COLO668 (cell line): Measurements from ENCODE around the gene ROCK2.
"Not testable (repeated sequence)": the region's sequence is repeated elsewhere in the genome, so short reads cannot be mapped to it uniquely, and the experiment has no call there.

Experiments used
- DNase-seq: peaks from one replicate; lab custom pipeline; 2025; ENCODE audit not compliant: unreplicated experiment; lab: John Stamatoyannopoulos, UW

Gene ROCK2

DNA sequence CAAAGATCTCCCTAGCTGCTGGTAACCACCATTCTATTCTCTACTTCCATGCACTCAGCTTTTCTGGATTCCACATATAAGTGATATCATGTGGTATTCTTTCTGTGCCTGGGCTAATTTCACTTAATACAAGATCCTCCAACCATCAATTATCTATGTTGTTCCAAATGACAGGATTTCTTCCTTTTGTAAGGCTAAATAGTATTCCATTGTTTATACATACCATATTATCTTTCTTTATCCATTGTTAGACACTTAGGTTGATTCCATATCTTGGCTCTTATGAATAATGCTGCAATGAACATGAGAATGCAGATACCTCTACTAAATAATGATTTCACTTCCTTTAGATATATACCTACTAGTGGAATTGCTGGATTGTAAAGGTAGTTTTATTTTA lies 66.2 kb downstream of the ROCK2 start:
- DNase-seq, result no peak

DNA sequence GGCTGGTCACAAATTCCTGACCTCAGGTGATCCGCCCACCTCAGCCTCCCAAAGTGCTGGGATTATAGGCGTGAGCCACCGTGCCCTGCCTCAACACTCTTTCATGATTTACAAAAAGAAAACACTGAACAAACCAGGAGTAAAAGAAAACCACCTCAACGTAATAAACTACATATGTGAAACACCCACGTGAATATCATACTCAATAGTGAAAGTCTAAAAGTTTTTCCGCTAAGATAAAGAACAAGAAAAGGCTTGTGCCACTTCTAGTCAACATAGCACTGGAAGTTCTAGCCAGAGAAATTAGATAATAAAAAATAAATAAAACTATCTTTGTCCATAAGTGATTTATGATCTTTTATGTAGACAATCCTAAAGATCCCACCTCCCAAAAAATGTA lies 68.5 kb downstream of the ROCK2 start:
- no peak for DNase-seq

DNA sequence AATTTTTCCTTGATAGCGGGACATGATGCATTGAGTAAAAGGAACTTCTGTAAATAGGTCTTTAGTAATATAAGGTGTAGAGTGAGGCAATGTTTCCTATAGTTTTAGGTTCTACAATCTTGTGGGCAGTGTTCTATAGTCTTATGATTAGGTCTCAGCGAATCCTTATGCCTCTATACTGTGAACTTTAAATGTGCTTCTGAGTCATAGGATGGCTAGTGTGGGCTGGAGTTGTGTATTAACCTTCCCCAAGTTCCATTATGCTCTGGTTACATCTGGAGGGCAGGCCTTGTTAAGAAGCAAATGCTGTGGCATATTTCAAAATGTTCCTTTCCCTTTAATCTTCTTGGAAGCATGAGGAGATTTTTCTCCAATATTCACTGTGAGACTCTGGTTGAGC lies 73.5 kb downstream of the ROCK2 start:
- no peak for DNase-seq

DNA sequence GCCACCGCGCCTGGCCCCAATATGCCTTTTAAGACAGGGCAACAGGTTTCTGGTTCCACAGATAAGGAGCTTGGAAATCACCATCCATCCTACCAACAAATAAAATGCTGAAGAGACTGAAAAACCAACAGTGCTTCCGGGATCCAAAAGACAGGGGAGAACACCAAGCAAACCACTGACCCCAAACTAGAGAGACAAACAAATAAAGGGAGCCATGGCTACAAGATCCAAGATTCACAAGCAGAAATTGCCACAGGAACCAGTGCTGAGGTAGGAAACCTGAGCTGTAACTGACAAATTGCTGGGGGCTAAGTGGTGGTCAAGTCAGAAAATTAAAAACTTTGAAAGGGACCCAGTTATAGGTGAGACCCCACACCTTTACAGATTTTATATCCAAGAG lies 76.5 kb downstream of the ROCK2 start:
- DNase-seq, result no peak

GRCh38 chr2:11264818-11265217 lies 79.6 kb downstream of the ROCK2 start:
- no peak for DNase-seq

GRCh38 chr2:11264007-11264406 lies 80.4 kb downstream of the ROCK2 start:
- no peak for DNase-seq

GRCh38 chr2:11263177-11263576 lies 81.3 kb downstream of the ROCK2 start:
- no peak for DNase-seq

DNA sequence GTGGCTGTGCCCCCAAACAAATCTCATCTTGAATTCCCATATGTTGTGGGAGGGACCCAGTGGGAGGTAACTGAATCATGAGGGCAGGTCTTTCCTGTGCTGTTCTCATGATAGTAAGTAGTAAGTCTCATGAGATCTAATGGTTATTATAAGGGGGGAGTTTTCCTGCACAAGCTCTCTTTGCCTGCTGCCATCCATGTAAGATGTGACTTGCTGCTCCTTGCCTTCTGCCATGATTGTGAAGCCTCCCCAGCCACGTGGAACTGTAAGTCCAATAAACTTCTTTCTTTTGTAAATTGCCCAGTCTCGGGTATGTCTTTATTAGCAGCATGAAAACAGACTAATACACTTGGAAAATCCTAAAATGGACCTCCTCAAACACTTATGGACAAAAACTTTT lies 82.0 kb downstream of the ROCK2 start:
- not testable (repeated sequence) for DNase-seq

GRCh38 chr2:11261564-11261963 lies 82.9 kb downstream of the ROCK2 start:
- DNase-seq, result not testable (repeated sequence)

GRCh38 chr2:11260979-11261378 lies 83.5 kb downstream of the ROCK2 start:
- DNase-seq, result no peak

DNA sequence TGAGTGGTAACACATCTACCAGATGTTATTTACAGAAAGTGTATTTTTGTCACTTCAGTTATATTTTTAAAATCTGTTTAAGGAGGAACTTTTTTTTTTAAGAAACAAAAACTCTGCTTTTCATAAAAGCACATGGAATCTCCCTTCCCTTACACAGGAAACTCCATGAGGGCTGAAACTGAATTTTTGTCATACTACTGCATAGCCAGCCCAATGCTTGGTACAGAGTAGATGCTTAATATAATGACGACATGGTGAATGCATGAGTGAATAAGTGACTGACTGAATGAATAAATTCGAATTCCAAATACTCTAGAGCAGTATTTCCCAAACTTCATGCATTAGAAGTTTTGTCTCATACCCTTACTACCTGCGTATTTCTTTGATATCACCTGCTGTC lies 86.5 kb downstream of the ROCK2 start:
- DNase-seq, result no peak

GRCh38 chr2:11257078-11257477 lies 87.4 kb downstream of the ROCK2 start:
- DNase-seq, result no peak

GRCh38 chr2:11256166-11256565 lies 88.3 kb downstream of the ROCK2 start:
- no peak for DNase-seq

- DNase-seq, result no peak
Observed at GRCh38 chr2:11254100-11254536, 90.3 kb downstream of the ROCK2 start.

DNA sequence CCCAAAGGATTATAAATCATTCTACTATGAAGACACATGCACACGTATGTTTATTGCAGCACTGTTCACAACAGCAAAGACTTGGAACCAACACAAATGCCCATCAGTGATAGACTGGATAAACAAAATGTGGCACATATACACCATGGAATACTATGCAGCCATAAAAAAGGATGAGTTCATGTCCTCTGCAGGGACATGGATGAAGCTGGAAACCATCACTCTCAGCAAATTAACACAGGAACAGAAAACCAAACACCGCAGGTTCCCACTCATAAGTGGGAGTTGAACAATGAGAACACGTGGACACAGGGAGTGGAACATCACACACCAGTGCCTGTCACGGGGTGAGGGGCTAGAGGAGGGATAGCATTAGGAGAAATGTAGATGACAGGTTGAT lies 92.0 kb downstream of the ROCK2 start:
- DNase-seq, result not testable (repeated sequence)

GRCh38 chr2:11250400-11251196 lies 93.8 kb downstream of the ROCK2 start:
- no peak for DNase-seq

GRCh38 chr2:11245322-11245721 lies 99.1 kb downstream of the ROCK2 start:
- DNase-seq, result no peak

DNA sequence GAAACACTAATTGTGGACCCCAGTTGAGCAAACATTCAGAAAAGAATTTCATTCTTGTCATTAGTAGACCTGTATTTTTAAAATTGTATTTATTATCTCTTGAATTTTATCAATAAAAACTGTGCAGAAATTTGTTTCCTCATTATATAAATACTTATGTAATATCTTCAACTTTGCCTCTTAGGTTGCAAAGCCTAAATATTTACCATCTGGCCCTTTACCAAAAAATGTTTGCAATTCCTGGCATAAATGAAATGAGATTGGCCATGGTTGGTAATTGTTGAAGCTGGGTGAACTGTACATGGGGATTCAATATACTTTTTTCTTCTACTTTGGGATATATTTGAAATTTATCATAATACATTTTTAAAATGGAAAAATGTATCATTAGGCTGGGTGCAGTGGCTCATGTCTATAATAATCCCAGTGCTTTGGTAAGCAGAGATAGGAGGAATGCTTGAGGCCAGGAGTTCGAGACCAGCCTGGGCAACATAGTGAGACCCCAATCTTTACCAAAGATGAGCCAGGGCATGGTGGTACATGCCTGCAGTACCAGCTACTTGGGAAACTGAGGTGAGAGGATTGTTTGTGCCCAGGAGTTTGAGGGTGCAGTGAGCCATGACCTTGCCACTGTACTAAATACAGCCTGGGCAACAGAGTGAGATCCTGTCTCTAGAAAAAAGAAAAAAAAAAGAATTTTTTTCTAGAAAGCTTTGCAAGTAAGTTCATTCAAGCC lies 100.2 kb downstream of the ROCK2 start:
- no peak for DNase-seq

GRCh38 chr2:11243512-11243911 lies 100.9 kb downstream of the ROCK2 start:
- no peak for DNase-seq

DNA sequence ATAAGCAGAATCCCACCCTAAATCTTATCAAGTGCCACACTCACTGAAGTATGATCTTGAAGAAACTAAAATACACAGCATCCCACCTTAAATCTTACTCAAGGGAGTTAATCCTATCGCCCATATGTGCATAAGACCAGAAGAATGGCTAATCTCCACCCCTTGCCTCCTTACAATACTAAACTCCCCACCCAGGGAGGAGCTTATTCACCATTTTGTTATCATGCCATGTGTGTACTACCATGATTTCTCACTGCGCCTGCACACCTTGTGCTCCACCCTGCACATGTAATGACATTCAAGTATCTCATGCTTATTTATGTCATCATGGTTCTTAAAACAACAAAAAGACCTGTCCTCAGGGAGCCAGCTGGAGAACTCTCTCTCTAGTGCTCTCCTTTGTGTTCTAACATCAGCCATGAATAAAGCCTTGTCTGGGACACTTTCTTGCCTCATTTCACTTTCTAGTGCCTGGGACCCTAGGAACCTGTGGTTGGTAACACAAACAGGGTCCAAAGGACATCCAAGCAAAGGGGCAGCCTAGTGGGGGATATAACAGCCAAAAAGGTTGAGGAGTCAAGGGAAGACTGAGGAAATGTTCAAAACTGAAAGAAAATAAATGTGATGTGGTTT lies 101.8 kb downstream of the ROCK2 start:
- DNase-seq, result no peak

- DNase-seq, result no peak
Observed at GRCh38 chr2:11241412-11242203, 102.8 kb downstream of the ROCK2 start.
